Tibial nerve (tissue), 4 donors: ENCODE results near the gene CRIP2. TPM values are rescaled to one million over a fixed set of nuclear protein-coding genes. Genes with fewer than 3 reads are reported as not detected.

Experiments
- DNase-seq, 2 donors: peaks; one replicate each; pipeline ENCODE4 v3.0.0-alpha.2; 2019; ENCODE audit warnings: low spot score in 2 of 2
- H3K27ac ChIP-seq, 4 donors: fragments of 200-600 bp; sonication (generic) in 3 of 4; one replicate each; pipeline ENCODE4 v1.5.1; 2017 to 2019; ENCODE audit warnings: mild to moderate bottlenecking in 1 of 4
- H3K27me3 ChIP-seq, 2 donors: fragments of 200-600 bp; sonication (generic) in 1 of 2; one replicate each; pipeline versions ENCODE4 v1.5.1 to v1.6.0; 2017 to 2019
- H3K36me3 ChIP-seq, 3 donors: fragments of 200-600 bp; sonication (generic); one replicate each; pipeline ENCODE4 v1.5.1; 2018 to 2019
- H3K4me1 ChIP-seq, 4 donors: fragments of 200-600 bp; sonication (generic) in 3 of 4; one replicate each; pipeline ENCODE4 v1.5.1; 2017 to 2019
- H3K4me3 ChIP-seq, 4 donors: fragments of 200-600 bp; sonication (generic) in 3 of 4; one replicate each; pipeline ENCODE4 v1.5.1; 2017 to 2019; ENCODE audit warnings: mild to moderate bottlenecking in 1 of 4, moderate library complexity in 1 of 4
- H3K9me3 ChIP-seq, 4 donors: fragments of 200-600 bp; sonication (generic) in 3 of 4; one replicate each; pipeline ENCODE4 v1.5.1; 2017 to 2019
- CTCF ChIP-seq, 5 experiments: fragments of 200-600 bp in 3 of 5; fragments of 450-650 bp in 2 of 5; sonication (generic) in 3 of 5; IDR thresholded peaks; one replicate each; pipeline ENCODE4 v1.5.1; 2016 to 2019; ENCODE audit warnings: antibody characterized with exemption in 5 of 5, mild to moderate bottlenecking in 3 of 5, moderate library complexity in 2 of 5
- EP300 ChIP-seq, 2 donors: sonication (generic); formaldehyde crosslinking; IDR thresholded peaks; one replicate each; pipeline ENCODE4 v1.6.1; 2017; ENCODE audit warnings: antibody characterized with exemption in 2 of 2, mild to moderate bottlenecking in 1 of 2
- POLR2A ChIP-seq, 2 donors: fragments of 450-650 bp; IDR thresholded peaks; one replicate each; pipeline ENCODE4 v1.6.1; 2017; ENCODE audit warnings: antibody characterized with exemption in 2 of 2, mild to moderate bottlenecking in 2 of 2, moderate library complexity in 2 of 2
- WGBS, 2 donors: methylation state at CpG; one replicate each; pipeline ENCODE4 v1.1.5; 2018; 5-methylcytosine and 5-hydroxymethylcytosine counted together
- total RNA-seq, 4 donors: library from RNA; depleted of rRNA; stranded (reverse); fragments of >200 nt; gene quantifications; one replicate each; pipeline ENCODE4 v1.1.0, GENCODE V29; 2016

Gene CRIP2
- total RNA-seq, 4 donors from 2014 or later: 161 to 268 (median 208) TPM

DNA sequence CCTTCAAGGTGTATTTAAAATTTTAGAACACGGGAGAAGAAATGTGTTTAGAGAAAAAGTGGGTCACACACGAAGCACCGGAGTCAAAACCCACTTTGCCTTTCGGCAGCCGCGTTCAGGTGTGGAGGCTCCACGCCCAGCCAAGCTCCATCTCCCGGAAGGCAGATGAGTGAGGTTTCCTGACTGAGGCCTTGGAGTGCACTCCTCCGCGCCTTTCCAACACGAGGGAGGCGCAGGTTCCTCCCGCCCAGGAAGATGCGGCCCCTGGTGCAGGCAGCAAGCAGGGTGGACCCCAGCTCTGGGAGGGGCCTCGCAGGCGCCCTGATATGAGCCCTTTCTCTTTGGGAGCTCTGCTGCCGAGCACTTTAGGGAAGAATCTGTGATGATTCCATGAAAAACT is 32.5 kb upstream of the CRIP2 start:
- no peaks in the 10 kb centered on the region for H3K9me3 ChIP-seq
- no peak overlapping the region for H3K27ac ChIP-seq
- H3K27me3 ChIP-seq: no peaks in the 10 kb centered on the region
- H3K36me3 ChIP-seq: peaks cover 0 to 65% (median 0%) of the 10 kb centered on the region in 3 donors
- WGBS, 2 donors: 79% methylated on average over 17 of the region's 17 CpGs
- no peak for TF ChIP-seq CTCF (IDR thresholded peaks at IDR 0.05)
- no peak for TF ChIP-seq POLR2A (IDR thresholded peaks at IDR 0.05)
- TF ChIP-seq EP300 (IDR thresholded peaks at IDR 0.05): no peak
- no peak for DNase-seq
- H3K4me3 ChIP-seq: no peak overlapping the region
- H3K4me1 ChIP-seq: peaks cover 0 to 15% (median 0%) of the 10 kb centered on the region in 4 donors

GRCh38 chr14:105442834-105443233 is 31.8 kb upstream of the CRIP2 start:
- peaks cover 0 to 63% (median 0%) of the 10 kb centered on the region in 3 donors for H3K36me3 ChIP-seq
- 85 to 86% methylated on average over 12 of the region's 12 CpGs for WGBS, 2 donors
- H3K27me3 ChIP-seq: no peaks in the 10 kb centered on the region
- no peak overlapping the region for H3K4me3 ChIP-seq
- no peaks in the 10 kb centered on the region for H3K9me3 ChIP-seq
- peaks cover 0 to 13% (median 0%) of the 10 kb centered on the region in 4 donors for H3K4me1 ChIP-seq
- no peak for DNase-seq
- no peak for TF ChIP-seq POLR2A (IDR thresholded peaks at IDR 0.05)
- no peak for TF ChIP-seq EP300 (IDR thresholded peaks at IDR 0.05)
- no peak for TF ChIP-seq CTCF (IDR thresholded peaks at IDR 0.05)
- H3K27ac ChIP-seq: no peak overlapping the region

- H3K4me3 ChIP-seq: no peak overlapping the region
- 82 to 86% methylated on average over 17 of the region's 17 CpGs for WGBS, 2 donors
- H3K4me1 ChIP-seq: peaks cover 0 to 17% (median 5%) of the 10 kb centered on the region in 4 donors
- H3K9me3 ChIP-seq: no peaks in the 10 kb centered on the region
- TF ChIP-seq EP300 (IDR thresholded peaks at IDR 0.05) (no peak), POLR2A (IDR thresholded peaks at IDR 0.05) (no peak), CTCF (IDR thresholded peaks at IDR 0.05) (no peak)
- DNase-seq: no peak
- peaks cover 0 to 57% (median 0%) of the 10 kb centered on the region in 3 donors for H3K36me3 ChIP-seq
- no peak overlapping the region for H3K27ac ChIP-seq
- H3K27me3 ChIP-seq: no peaks in the 10 kb centered on the region
Observed at GRCh38 chr14:105444859-105445258, 29.8 kb upstream of the CRIP2 start.

GRCh38 chr14:105445290-105445689 is 29.3 kb upstream of the CRIP2 start:
- Histone ChIP-seq H3K36me3 (peaks cover 0 to 57% (median 0%) of the 10 kb centered on the region in 3 donors), H3K27me3 (no peaks in the 10 kb centered on the region), H3K4me3 (no peak overlapping the region), H3K27ac (no peak overlapping the region), H3K9me3 (no peaks in the 10 kb centered on the region), H3K4me1 (peaks cover 0 to 17% (median 5%) of the 10 kb centered on the region in 4 donors)
- no peak for TF ChIP-seq CTCF (IDR thresholded peaks at IDR 0.05)
- TF ChIP-seq POLR2A (IDR thresholded peaks at IDR 0.05): no peak
- TF ChIP-seq EP300 (IDR thresholded peaks at IDR 0.05): no peak
- WGBS, 2 donors: 81 to 85% methylated on average over 15 to 21 of the region's 24 CpGs
- no peak for DNase-seq

DNA sequence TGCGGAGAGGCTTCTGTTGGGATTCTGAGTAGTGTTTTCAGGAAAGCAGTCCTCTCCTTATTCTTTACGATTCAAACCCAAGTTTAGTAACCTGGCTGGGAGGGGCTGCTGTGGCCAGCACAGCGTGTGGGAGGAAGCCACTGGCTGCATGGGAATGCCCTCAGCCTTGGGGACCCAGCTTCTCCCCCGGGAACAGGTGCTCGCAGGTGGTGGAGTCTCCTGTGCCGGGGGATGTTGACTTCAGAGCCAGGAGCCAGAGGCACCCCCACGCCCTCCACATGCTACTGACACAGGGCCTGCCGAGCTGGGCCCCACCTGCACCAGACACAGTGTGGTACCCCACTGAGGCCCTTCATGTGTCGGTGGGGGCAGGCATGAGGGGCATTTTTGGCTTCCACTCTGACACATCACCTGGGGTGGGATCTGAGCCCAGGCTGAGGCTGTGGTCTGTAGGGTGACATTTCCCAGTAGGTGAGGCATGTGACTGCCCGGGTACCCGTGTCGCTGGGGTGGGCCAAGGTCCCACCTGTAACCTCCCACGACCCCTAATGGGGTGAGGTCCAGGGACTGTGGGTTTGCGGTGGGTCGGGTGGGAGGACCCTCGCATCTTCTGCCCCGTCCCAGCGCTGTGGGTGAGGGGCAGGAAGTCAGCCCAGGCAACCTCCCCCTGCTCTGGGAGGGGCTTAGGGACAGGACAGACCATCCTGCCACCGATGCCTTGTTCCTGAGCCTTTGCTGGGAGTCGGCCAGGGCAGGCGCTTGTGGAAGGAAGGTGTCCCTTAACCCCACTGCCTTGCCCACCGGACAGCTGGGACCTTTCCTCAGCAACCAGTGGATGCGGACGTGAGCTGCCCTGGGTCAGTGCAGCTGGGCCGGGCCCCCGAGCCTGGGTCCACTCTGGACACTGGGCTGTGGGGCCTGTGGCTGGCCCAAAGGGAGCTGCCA is 28.4 kb upstream of the CRIP2 start:
- H3K27ac ChIP-seq: no peak overlapping the region
- no peak for DNase-seq
- no peaks in the 10 kb centered on the region for H3K9me3 ChIP-seq
- H3K4me1 ChIP-seq: peaks cover 0 to 17% (median 5%) of the 10 kb centered on the region in 4 donors
- H3K36me3 ChIP-seq: peaks cover 0 to 57% (median 0%) of the 10 kb centered on the region in 3 donors
- H3K4me3 ChIP-seq: no peak overlapping the region
- TF ChIP-seq EP300 (IDR thresholded peaks at IDR 0.05) (no peak), POLR2A (IDR thresholded peaks at IDR 0.05) (no peak), CTCF (IDR thresholded peaks at IDR 0.05) (no peak)
- WGBS, 2 donors: 87 to 88% methylated on average over 10 to 24 of the region's 26 CpGs
- H3K27me3 ChIP-seq: no peaks in the 10 kb centered on the region
